HG02981 (cell line): ENCODE data around the gene MAST4.
"Not testable (repeated sequence)": the region's sequence is repeated elsewhere in the genome, so short reads cannot be mapped to it uniquely, and the experiment has no call there.

Experiments used
- ATAC-seq: cut with Tn5 transposase; IDR thresholded peaks from one replicate; pipeline ENCODE4 v1.9.1; 2021; ENCODE audit warnings: mild to moderate bottlenecking, moderate library complexity; ENCODE audit not compliant: unreplicated experiment

MAST4 gene

DNA sequence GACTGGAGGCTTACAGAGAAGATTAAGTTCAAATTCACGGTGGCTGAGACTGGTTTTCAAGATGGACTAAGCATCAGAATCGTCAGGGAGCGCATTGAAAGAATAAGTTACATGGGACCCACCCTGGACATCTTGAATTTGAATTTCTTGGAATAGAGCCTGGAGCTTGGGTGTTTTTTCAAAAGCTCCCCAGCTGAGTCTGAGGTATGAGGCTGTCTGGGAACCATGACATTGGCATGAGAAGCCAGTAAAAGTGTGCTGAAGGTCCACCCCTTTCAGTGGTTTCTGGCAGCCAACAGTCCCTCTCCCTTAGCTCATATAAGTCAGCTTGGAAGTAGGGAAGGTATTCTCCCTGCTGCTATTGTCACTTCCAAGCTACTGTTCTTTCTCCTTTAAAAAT lies 97.8 kb downstream of the MAST4 start:
- ATAC-seq: no peak

DNA sequence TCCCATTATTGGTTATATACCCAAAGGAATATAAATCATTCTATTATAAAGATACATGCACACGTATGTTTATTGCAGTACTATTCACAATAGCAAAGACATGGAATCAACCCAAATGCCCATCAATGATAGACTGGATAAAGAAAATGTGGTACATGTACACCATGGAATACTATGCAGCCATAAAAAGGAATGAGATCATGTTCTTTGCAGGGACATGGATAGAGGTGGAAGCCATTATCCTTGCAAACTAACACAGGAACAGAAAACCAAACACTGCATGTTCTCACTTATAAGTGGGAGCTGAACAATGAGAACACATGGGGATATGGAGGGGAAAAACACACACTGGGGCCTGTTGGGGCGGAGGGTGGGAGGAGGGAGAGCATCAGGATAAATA lies 99.6 kb downstream of the MAST4 start:
- not testable (repeated sequence) for ATAC-seq

DNA sequence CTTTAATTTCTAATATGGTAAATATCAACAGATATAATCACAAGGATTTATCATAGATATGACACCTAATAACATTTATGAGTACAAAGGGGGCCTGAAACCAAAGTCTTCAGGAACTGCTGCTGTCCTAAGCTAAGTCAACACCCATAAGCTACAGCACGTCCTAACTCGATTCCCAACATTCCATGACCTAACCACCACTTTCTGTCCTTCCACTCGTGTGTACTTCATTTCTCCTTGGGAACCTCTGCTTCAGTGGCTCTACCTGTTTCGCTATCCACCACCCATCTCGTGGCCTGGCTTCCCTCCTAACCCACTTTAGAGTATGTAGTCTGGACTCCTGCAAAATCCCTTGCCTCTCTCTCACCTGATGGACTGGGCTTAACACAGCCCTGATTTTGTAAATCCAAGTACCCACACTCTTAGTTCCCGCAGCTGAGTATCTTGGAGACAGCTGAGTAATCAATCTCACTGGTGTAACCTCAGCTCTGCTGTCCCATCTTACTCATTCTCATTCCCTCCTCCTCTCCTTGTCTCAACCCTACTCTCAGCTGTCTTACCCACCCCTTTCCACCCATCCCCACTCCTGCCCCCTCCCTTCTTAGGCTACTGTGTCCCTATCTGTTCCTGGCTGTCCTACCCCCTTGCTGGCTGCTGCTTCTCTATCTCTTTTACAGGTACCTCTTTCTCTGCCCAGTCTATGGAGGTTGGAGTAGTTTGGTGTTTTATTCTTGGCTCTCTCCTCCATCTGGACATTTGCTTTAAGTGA lies 101.8 kb downstream of the MAST4 start:
- ATAC-seq: no peak

DNA sequence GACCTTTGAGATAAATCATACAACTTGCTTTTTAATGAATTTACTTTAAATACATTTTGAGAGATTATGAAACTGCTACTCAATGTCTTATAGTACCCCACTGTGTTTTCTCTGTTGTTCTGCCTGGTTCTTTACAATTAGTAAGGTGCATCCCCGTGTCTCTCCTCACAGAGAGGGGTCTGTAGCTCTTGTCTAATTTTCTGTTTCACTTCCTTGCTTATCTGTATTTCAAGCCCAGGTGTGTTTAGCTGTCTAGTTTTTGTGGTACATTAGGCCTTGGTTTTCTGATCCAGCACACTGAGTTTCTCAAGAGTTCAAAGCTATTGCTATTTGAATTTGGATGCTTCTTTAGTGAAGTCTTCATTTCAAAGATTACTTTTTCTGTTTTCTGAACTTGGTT lies 105.1 kb downstream of the MAST4 start:
- ATAC-seq: peak; percentile 53

DNA sequence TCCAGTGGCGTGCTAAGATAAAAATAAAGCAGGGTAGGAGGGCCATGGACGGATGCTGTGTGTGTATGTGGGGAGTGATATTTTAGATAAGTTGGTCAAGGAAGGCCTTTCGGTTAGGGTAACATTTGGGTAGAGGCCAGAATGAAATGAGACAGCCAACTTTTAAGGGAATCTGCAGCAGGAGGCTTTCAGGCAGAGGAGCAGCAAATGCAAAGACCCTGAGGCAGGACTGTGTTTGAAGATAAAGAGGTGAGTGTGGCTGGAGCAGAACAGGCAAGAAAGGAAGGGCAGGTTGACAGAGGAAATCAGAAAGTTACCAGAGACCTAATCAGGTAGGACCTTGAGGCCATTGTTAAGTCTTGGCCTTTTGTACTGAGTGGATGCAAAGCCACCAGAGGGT lies 106.2 kb downstream of the MAST4 start:
- ATAC-seq: no peak

DNA sequence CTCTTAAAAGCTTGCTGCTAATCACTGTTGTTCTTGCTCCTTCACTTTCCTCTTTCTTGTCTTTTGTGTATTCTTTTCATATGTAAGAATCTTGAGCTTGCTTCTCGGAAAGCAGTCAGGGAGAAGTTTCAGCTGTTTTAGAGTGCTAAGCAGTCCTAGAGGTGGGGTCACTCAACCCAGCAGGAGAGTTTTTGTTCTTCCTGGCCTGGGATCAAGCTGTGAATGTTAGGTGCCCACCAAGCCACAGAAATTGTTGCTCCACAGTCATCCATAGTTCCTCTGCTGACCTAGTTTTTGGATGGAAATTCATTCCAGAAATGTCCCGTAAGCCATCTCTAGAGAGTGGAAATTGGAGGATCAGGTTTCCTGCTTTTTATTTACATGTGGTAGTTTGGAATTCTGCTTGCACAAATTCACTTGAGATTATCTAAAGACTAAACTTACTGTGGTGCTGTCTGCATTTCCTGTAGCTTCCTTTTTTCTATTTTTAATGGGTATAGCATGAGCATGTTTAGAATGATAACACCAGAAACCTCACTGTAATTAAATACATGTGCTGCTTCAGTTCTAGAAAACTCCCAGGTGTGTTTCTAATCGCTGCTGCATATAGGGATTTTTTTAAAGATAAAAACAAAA lies 108.7 kb downstream of the MAST4 start:
- ATAC-seq: no peak

DNA sequence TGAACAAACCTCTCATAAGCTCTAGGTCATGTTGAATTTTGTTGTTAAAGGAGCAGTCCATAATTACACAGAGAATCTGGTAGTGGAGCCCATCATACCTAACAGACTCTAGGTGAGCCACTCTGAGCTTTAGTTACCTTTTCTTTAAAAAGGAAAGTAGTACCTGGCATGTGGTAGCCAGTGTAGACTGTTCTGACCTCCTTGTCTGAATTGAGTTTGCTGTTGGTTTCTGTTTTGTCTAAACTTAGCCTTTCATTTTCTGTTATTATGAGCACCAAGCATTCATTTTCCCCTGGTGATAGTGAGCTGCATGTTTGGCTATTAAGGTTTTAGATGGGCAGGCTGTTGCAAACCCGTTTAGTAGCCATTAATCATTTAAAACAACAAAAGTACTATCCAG lies 112.2 kb downstream of the MAST4 start:
- no peak for ATAC-seq

DNA sequence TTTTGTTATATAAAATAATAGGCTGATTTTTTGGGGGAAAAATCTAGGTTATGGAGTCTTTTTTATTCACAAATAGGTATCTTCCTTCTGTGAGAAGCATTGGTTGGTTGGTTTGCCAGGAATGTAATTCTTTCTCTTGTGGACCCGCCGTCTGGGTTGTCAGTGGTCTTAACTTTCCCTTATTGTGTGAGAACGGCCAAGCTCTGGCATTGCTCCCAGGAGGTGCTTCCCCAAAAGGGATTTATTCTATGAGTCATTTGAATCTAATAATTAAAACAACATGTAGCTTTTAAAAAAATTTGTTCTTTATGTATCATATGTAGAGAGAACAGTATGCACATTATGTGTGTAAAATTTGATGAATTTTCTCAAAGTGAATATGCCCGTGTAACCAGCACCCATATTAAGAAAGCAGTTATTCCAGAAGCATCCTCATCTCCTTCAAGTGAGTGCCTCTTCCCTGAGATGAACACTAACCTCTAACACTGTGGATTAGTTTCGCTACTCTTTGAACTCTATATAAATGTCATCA lies 114.4 kb downstream of the MAST4 start:
- ATAC-seq: no peak

DNA sequence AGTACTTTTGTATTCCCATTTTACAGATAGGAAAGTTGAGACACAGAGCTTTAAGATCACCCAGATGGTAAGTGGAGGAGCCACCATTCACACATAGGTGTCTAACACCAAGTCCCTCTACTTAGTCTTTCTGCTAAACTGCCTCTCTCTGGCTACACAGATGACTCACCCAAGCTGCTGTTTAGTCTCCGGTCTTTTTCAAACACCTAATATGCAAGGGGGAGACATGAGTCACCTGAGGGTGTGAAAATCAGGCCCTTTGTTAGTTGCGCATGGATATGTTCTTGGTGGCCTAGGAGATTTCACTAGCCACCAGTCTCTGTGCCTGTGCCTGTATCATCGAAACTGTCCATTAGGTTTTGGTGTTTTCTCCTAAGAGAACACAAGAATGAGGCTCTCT lies 117.8 kb downstream of the MAST4 start:
- ATAC-seq: no peak

DNA sequence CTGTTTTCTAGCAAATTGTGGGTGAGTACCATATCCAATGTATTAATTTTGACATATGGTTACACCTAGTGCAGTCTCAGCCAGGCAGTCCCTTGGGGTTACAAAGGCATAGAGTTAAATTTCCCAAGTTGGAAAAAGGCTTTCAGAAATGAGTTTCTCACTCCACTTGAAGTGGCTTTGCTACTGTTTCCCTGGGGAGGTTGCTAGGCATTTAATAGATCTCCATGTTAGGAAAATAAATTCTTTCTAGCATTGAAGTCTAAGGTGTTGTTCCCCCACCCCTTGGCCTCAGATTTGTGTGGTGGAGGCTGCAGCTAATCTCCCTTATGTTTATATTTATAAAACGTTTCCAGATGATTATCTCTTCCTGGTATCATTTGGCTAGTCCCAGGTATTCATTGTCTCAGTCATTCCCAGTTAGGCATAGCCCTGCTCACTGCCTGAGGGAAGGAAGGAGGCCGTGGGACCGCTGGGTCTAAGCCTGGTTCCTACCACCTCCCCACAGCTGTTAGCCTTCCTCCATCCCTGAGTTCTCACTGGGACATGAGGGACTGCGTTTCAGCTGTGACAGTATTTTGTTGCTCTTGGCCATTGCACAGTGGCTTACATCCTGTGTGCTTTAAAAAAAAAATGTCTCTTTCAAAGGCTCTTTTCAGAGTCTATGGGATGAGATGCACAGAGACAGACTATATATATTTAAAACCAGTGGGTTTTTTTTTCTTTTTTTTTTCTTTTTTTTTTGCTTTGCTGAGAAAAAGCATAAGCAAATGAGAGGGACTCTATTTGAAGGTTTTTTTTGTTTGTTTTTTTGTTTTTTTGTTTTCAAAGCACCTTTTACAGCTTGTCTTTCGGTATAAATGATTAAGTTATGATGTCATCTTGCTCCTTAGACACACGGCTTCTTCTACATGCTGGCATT lies 121.5 kb downstream of the MAST4 start:
- ATAC-seq: no peak

DNA sequence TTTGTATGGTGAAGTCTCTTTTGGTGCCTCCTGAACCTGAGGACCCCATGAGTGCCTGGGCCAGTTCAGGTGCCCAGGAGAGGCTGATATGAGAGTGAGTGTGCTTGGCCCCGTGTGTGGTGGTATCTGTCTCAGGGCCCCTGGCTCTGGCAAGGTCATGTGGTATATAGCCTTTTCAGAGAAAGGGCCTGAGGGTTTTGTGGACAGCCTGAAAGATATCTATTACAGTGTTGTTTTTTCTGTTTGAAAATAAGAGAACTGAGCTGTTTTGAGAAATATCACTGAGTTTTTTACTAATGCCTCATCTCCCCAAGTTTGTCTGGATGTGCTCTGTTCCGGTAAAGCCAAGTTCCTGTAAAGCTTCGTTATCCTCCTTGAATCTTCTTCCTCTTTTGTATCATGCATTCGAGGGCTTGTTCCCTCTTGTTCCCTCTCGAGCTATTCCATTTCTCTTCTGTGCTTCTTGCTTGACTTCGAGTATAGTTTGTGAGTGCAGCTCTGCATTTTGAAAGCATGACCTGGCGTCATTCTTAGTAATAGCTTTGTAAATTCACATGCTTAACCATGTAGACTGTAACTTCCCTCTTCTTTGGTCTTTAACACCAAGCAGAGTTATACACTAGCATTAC lies 122.3 kb downstream of the MAST4 start:
- ATAC-seq: no peak

DNA sequence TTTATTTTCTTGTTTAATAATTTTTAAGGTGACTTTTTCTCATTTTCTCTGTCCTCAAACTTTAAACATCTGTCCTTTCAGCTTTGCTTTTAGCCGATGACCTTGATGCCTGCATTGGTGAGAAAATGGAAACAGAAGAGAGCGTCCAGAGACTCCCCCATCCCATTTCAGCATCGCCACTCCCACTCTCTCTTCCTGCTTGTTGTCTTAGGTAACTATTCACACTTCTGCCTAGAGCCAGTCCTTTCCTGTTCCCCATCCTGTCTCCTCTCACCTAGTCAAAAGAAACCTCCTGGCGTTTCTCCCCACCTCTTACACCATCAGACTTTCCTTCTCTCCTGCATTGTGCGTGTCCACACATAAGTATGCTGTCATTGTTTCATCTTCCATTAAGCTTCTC lies 124.6 kb downstream of the MAST4 start:
- ATAC-seq: no peak

DNA sequence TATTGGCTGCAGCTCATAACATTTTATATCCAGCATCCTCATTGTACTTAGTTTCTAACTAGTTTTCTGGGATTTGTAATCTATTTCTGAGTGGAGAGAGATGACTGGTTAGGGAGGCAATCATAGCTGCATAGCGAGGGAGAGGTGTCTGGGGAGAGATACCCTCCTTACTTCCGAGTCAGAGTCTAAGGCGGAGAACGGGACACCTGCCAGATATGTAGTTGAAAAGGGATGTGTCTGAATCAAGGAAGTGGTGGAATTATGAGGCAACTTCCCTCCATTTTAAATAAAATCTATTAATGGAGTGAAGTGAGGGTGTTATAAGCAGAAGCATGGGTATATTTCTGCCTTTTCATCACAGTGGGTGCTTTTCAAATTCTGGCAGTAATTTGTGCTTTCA lies 126.5 kb downstream of the MAST4 start:
- ATAC-seq: no peak

DNA sequence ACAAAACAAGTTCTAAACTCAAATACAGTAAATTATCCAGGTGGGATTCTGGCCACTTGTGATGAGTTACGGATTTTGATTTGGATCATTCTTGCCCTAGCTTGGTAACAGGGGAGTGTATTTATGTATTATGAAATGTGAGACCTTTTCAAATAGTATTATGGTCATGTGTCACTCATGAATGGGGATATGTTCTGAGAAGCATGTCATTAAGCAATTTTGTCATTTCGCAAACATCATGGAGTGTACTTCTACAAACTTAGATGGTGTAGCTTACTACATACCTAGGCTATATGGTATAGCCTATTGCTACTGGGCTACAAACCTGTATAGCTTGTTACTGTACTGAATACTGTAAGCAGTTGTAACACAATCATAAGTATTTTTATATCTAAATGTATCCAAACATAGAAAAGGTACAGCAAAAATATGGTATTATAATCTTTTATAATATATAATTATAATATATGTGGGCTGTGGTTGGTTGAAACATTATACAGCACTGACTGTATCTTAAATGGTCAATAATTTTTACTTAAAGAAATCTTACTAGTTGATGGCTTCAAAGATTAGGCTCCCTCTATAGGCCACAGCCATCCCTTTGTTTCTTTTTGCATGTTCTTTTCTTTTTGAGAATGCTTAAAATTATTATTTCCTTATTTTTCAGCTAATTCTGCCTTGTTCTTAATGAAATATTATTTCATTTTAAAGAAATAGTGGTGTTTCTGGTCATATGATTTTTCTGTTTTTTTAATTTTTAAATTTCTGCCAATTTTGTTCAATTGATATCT lies 128.4 kb downstream of the MAST4 start:
- ATAC-seq: no peak

DNA sequence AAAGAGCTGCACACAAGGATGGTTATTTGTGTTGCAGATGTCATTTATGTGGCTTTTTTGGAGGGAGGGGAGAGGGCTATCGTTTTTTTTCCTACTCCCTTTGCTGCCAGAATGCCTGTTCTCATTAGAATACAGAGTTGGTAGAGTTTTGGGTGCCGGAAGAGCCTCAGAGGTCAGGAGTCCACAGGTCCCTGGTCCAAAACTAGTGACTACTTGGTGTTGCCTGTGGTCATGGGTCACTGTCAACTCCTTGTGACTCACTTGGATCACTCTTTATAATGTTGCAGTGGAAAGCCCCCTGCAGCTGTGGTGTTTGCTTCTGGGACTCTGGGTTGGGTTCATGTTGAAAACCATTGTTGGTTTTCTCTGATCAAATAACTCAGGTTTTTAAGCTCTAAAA lies 131.4 kb downstream of the MAST4 start:
- ATAC-seq: no peak

DNA sequence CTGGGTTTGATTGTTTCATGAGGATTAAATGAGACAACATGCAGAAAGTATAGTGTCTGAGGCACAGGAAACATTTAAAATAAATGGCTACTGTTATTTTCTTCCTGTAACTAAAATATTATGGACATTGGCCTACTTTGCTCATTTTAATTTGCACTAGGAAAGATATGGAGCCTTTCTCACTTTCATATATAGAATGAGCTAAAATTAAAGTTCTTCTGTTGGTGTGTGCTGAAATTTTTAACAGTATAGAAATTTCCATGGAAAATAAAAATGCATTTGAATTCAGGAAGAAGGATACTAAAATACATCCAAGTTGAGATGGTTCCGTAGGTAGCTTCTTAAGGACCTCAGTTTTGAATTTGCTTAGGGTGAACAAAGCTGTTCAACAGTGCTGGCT lies 131.9 kb downstream of the MAST4 start:
- no peak for ATAC-seq

DNA sequence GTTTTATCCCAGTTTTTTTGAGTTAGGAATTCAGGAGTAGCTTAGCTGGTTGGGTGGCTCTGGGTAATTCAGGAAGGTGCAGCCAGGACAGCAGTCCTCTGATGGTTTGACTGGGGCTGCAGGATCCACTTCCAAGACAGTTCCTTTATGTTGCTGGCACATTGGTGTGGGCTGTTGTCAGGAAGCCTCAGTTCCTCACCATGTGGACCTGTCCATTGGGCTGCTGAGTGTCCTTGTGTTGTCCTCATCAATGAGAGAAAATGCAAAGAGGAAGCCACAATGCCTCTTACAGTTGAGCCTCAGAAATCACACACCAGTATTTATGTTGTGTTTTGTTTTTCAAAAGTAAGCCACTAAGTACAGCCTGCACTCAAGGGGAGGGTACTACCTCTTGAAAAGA lies 140.9 kb downstream of the MAST4 start:
- ATAC-seq: no peak

DNA sequence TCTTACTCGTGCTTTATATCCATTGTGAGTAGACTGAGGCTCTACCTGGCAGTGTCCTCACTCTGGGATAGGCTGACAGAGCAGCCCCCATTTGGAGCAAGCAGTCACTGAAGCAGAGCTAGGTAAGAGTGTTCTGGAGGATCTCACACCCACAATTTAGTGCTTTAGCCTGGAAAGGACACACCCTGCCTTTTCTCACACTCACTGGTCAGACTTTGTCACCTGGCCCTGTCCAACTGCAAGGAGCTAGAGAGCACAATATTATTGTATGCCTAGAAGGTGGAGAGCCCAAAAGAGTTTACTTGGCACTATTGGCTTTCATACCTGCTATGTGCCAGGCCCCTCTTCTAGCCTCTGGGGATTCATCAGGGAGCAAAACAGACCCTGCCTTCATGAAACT lies 141.9 kb downstream of the MAST4 start:
- ATAC-seq: no peak

DNA sequence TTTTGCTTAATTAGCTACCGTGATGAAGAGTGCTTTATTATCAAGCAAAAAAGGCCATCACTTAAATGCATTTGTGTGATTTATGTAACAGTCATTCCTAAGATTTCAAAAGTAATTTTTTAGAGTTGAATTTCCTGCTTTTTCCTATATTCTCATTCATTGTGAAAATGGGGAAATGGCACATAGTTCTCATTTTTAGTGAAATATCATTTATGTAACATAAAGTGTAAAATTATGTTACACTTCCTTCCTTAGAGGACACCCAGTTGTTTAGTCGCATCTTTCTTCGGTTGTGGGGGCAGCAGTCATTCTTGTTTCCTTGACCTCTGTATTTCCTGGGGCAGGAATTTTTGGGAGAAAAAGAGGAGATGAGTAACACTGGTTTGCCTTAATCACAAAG lies 142.8 kb downstream of the MAST4 start:
- no peak for ATAC-seq

DNA sequence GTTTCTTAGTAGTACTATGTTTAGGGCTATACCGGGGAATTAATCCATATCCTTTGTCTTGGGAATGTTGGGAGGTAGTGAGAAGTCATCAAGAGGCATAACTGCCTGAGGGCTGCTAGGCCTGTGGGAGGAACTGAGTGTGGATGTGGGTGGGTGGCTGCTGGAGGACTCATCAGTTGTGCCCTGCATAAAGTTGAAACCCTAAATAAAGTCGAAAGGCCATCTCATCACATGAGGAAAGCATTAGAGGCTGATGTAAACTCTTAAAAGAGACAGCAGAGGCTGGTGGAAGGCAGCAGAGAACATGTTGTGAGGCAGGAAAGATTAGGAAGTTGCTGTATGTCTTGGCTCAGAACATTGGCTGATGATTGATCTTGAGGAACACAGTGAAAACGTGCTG lies 143.8 kb downstream of the MAST4 start:
- no peak for ATAC-seq
